PFSK-1 (cell line): ENCODE results near the gene ALPK3.

Experiments
- FOXP2 ChIP-seq: optimal IDR thresholded peaks from 2 replicates; pipeline ENCODE3; 2011; ENCODE audit warnings: borderline replicate concordance, control low read depth, inconsistent platforms; ENCODE audit not compliant: insufficient read depth; ENCODE audit errors: extremely low read length, extremely low read depth
- POLR2AphosphoS5 ChIP-seq: IDR thresholded peaks from 2 replicates; pipeline ENCODE4 v1.6.1; 2012; ENCODE audit warnings: low read depth, mild to moderate bottlenecking, control low read depth, low read length, moderate library complexity
- SIN3A ChIP-seq: IDR thresholded peaks from 2 replicates; pipeline ENCODE4 v1.6.1; 2012; ENCODE audit warnings: mild to moderate bottlenecking, low read length, moderate library complexity, borderline replicate concordance; ENCODE audit not compliant: insufficient read depth
- TAF1 ChIP-seq: IDR thresholded peaks from 2 replicates; pipeline ENCODE4 v1.6.1; 2012; ENCODE audit warnings: low read length, control low read depth, borderline replicate concordance; ENCODE audit not compliant: insufficient read depth

DNA sequence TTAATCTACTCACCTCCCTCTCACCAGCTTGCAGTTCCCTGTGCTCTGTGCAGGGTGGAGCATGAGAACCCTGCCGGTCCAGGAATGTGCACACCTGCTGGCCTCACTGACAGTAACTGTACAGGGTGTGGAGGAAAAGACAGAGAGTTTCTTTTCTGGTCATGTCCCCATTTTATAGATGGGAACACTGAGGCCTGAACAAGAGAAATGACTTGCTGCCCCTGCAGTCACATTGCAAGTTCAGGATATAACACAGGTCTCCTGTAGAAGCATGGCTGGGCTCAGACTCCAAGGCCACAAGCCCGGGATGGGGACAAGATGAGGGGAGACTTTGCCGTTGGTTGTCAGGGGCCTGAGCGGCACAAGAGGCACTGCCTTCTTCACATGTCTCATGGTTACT is 90.6 kb downstream of the ALPK3 start:
- TF ChIP-seq POLR2AphosphoS5: no peak
- no peak for TF ChIP-seq TAF1
- TF ChIP-seq FOXP2: no peak
- no peak for TF ChIP-seq SIN3A
